GM10266 (cell line): ENCODE measurements around the gene SPSB1.

Source experiments
- DNase-seq: peaks from one replicate; pipeline ENCODE4 v3.0.0; 2012; ENCODE audit errors: extremely low spot score
- CTCF ChIP-seq: IDR thresholded peaks from 2 replicates; pipeline ENCODE4 v1.5.1; 2012; ENCODE audit warnings: mild to moderate bottlenecking, low read depth; ENCODE audit not compliant: control insufficient read depth, insufficient read depth; ENCODE audit errors: missing control alignments

SPSB1 gene

GRCh38 chr1:9395018-9395417, 102.3 kb downstream of the SPSB1 start:
- TF ChIP-seq CTCF = no peak
- no peak for DNase-seq

- TF ChIP-seq CTCF = no peak
- no peak for DNase-seq
These were observed 104.4 kb downstream of the SPSB1 start for GRCh38 chr1:9397047-9397446.

GRCh38 chr1:9397997-9398526, 105.4 kb downstream of the SPSB1 start:
- no peak for TF ChIP-seq CTCF
- no peak for DNase-seq

- DNase-seq = no peak
- no peak for TF ChIP-seq CTCF
These were observed 107.1 kb downstream of the SPSB1 start for GRCh38 chr1:9399510-9400424.

GRCh38 chr1:9400425-9401079, 107.9 kb downstream of the SPSB1 start:
- TF ChIP-seq CTCF = no peak
- no peak for DNase-seq

- no peak for TF ChIP-seq CTCF
- no peak for DNase-seq
These were observed 108.4 kb downstream of the SPSB1 start for GRCh38 chr1:9401080-9401453.

- DNase-seq = no peak
- TF ChIP-seq CTCF = no peak
These were observed 109.5 kb downstream of the SPSB1 start for GRCh38 chr1:9402256-9402616.
